Mucosa of gallbladder (tissue), 1 donor: ENCODE measurements around the gene EPB41. TPM values are rescaled to one million over a fixed set of nuclear protein-coding genes. Genes with fewer than 3 reads are reported as not detected.
"Not testable (repeated sequence)": the region's sequence is repeated elsewhere in the genome, so short reads cannot be mapped to it uniquely, and the experiment has no call there.

Experiments
- DNase-seq: peaks from one replicate; pipeline ENCODE4 v3.0.0-alpha.2; 2020; ENCODE audit warnings: low spot score
- total RNA-seq: library from RNA; stranded (reverse); gene quantifications from one replicate; pipeline ENCODE4 v1.2.1, GENCODE V29; 2021
- donor health status: DM: no; HTN: no; CAD: no.

EPB41 gene
- total RNA-seq, 1 donor from 2014 or later, result 71.7 TPM

DNA sequence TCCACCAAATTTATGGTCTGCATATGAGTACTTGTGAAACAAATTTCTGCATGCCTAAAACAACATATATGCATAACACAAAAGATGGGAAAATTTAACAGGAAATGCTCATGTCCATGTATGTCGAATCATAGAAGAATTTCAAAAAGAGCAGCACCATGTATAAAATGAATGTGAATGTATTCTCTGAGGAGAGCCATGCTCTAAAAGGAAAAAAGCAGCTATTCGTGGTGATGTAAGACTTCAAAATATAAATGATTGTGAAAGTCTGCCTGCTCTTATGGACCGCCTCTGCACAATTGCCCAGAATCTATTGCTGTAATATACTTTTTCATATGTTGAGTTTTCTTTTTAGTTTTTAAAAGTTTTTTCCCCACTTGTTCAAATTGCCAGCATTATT lies 66.8 kb downstream of the EPB41 start:
- no peak for DNase-seq

DNA sequence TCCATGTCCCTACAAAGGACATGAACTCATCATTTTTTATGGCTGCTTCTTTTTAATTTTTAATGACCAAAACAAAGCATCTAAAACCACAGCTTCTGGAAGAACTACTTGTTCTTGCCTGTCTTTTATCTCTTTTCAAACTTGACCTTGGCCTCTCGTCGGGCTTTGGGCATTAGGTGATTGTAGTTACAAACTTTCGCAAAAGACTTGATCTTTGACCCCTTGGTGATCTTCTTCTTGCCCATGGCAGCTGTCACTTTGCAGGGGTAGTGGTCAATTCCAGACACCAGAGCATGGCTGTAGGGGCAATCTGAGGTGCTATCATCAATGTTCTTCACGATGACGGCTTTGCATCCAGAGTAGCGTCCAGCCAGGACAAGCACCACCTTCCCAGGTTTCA lies 67.8 kb downstream of the EPB41 start:
- DNase-seq, result no peak

DNA sequence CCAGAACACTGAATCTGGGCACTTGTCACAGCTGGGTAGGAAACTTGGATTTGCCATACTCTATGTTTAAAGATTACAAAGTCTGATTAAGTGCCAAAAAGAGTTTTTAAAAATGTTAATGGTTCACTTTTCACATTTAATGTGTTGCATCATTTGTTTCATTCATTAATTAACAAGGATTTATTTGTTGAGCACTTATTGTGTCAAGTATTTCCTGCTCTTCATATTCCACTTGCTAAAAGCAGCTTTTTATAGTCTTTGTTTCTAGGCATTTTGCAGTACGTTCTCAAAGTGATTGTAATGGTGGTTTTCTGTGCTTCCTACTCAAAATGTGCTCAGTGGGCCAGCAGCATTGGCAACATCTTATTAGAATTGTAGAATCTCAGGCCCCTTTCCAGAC lies 68.7 kb downstream of the EPB41 start:
- DNase-seq, result no peak

DNA sequence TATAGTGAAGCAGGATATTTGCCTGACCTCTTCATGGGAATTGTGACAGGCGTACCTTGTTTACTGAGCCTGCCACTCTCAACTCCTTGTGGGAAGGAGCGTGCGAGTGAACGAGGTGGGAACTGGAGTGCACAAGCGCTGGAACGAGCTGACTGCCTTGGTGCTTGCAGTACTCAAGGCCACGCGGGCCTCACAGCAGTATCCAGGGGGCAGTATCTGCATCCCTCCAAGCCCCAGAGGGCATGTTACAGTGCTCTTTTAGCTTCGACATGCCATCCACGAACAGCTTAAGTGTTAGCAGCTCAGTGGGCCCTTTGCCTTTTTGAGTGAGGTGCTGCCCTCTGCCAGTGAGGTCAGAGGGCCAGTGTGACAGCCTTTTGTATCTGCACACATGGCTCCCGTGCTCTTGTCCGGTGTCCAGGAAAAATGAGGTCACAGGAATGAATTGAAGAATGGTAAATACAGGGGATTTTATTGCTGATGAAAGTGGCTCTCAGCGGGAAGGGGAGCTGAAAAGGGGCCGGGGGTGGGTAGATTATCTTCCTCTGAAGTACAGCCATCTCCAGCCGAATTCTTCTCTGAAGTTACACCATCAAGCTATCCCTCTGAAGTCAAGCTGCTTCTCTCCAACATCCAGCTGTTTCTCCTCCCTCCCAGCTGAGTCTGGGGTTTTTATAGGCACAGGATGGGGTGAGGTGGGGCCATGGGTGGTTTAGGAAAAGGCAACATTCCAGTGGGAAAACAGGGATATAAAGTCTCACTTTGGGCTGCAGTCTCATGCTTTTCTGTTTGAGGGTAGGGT lies 69.3 kb downstream of the EPB41 start:
- DNase-seq, result no peak

DNA sequence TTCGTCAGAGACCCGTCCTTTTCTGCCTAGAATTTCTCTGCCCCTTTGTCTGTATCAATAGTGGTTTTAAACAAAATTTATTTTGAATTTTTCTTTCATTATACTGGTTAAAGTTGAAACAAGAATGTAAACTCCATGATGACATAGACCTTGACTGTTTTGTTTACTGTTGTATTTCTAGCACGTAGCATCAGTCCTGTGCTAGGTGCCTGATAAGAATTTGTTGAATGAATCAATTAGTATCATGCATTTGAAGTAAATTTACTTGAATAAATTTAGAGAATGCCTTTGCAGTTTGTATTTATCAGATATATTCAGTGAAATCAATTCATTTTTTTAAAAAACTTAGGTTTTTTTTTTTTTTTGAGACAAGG lies 69.9 kb downstream of the EPB41 start:
- no peak for DNase-seq

DNA sequence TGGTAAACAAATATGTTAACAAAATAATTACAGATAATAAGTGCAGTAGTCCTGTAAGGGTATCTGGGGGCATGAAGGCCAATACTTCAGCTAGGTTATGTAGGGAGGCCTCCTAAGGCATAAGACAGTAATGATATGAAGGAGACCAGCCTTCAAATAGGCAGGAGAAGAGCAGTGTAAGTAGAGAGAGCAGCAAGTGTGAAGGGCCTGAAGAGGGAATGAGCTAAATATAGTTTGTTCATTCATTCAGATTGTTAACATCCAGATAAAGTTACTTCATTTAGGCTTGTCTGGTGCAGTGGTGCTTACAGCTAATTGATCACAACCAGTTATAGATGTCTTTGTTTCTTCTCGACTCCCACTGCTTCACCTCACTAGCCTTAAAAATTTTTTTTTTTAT lies 71.1 kb downstream of the EPB41 start:
- no peak for DNase-seq

DNA sequence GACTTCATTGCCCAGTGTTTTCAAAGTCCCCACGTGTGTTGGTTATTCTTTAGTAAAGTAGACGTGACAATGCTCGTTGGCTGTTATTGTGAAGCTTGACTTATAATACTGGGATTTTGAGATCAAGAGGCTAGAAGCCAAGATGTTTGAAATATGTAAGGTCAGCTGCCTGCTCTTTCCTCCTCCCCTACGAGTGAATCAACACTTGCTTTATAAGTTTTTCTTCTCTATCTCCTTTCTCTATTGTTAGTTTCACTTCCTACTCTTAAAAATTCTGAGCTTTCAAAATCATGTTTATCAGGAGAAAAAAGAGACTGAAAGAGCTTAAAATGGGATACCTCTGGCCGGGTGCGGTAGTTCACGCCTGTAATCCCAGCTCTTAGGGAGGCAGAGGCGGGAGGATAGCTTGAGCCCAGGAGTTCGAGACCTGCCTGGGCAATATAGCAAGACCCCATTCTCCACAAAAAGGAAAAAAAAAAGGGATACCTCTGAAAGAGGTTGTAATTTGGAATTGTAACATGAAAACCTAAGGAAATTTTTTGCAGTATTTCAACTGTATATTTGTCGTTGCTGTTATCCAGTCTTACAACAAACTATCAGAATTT lies 72.0 kb downstream of the EPB41 start:
- DNase-seq, result no peak

DNA sequence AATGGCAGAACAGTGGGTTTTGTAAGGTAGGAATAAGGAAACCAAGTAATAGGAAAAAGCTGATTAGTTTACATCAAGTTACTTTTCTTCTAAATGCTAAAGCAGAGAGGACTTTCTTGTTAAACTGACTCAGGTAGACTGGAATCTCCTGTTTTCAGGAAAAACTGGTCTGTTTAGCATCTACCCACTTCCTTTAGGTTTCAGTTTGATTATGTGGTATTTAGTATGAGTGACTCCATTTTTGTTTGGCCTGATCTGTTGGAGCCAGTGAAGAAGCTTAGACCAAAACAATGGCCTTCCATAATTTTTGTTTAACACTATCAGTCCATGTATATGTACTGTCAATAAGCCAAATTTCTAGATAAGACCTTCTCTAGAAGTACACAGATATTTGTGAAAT lies 88.4 kb downstream of the EPB41 start:
- no peak for DNase-seq

DNA sequence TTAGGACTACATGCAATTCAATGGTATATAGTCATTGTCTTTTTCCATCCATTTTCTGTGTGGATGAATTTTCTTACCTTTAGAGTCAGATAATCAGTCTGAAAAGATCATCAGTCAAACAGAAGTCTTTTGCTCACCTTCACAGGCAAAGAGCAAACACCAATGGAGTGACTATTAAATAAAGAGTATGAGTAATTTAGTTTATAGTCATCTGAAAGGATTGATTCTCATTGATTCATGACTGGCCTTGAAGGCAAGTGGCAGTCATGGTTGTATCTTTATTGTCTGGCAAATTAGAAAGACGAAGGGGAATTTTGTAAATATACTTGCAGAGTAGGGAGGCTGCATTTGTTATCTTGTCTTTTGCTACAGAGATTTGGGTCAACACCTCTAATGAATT lies 89.9 kb downstream of the EPB41 start:
- no peak for DNase-seq

DNA sequence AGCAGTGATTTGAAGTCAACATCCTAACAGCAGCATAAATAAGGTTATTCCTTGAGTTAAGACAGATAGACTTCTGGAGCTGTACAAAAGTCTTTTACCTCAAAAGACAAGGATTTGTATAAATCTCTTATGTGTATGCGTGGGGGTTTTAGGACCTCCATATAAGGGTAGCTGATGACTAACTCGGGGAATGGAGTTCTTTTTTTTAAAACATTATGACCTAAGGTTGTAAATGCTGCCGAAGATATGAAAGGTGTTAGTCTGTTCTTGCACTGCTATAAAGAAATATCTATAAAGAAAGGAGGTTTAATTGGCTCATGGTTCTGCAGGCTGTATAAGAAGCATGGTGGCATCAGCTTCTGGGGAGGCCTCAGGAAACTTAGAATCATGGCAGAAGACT lies 90.4 kb downstream of the EPB41 start:
- no peak for DNase-seq

DNA sequence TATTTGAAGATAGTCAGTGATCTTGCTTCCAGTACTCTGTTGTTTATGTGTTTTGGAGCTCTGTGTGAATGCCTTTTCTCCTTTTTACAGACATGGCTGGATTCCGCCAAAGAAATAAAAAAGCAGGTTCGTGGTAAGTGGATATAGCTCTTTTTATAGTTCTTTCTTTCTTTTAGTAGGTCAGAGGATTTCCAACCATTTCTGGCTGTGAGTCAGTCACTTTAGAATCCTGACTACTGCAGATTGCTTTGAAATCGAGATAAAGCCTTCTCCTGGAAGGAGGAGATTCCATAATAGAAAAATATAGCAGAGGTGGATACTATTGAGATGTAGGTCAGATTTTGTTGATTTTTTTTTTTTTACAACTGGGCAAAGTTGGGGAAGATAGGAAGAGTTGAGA lies 97.4 kb downstream of the EPB41 start:
- no peak for DNase-seq

DNA sequence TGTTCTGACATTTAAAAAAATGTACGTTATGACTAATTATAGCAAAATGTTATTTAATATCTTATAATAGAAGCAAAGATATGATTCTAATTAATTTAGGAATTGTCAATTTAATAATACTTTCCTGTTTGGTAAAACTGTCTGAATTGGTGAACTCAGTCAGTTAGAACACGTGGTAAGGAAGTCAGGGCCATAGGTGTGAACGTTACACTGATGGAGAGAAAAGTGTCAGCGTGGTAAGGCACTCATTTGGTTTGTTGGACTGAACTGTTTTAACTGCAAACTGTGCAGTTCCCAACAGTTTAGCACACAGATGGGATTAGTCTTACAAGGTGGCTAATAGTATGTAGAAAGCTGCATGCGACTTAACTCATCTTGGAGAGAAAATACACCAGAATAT lies 102.9 kb downstream of the EPB41 start:
- DNase-seq, result no peak

DNA sequence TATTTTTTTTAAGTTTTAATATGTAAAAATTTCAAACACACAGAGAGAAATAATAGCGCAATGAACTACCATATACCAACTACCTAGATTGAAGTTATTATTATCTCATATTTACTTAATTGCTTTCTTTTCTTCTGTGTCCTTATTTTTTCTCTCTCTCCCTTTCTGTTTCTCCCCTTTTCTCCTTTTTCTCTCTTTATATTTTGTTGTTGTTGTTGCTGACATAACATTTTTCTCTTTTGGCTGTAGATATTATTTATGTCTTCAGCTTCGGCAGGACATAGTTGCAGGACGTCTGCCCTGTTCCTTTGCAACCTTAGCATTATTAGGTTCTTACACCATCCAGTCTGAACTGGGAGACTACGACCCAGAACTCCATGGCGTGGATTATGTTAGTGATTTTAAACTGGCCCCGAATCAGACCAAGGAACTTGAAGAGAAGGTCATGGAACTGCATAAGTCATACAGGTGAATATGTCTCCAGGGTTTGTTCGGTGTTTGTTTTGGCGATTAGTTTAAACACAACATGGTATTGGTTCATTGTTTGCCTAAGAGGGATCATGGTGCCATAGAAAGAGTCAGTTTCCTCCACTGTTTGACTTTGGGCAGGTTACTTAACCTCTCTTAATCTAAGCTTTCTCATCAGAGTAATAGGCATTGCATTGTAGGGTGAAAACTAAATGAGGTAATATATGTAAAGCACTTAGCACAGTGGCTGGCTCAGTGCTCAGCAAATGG lies 103.8 kb downstream of the EPB41 start:
- no peak for DNase-seq

DNA sequence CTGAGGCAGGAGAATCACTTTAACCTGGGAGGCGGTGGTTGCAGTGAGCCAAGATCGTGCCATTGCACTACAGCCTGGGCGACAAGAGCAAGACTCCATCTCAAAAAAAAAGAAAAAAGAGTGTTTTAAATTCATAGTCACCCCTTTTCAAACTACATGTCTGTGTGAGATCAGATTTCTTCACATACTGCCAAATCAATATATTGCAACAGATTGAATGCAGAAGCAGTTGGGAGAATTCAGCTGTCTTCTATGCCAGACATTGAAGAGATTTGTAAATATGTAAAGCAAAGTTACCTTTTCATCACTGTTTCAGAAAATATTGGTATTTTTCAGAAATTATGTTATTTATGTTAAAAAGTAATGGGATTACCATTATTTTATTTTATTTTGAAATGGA lies 108.3 kb downstream of the EPB41 start:
- no peak for DNase-seq

DNA sequence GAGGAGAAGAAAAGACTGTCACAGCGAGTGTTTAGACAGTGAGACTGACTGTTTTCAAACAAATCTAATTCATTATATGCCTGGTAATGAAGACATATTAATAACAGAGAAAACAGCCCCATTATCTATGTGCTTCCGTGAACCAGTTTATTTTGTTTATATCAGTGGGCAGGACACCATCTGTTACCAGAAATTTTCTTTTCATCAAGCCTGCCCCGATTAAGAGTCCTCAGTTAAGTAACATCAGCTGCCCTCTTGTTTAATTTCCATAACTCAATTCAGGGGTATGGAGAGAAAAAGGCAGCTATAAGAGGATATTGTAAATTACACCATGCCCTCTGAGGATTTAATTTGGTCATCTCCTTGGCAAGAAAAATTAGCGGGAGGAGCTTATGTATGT lies 115.3 kb downstream of the EPB41 start:
- DNase-seq, result no peak

DNA sequence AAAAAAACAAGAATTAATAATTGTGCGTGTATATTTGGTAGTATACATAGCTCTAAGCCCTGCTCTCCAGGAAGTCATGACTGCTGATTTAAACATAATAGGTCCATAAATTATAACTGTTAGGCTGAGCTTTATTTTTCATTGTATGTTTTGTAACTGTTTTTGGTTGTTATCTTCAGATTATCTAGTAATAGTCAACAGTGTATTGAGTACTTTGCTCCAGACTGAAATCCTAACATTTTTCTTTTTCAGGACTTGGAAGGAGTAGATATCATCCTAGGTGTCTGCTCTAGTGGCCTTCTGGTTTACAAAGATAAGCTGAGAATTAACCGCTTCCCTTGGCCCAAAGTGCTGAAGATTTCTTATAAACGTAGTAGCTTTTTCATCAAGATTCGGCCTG lies 118.5 kb downstream of the EPB41 start:
- no peak for DNase-seq

DNA sequence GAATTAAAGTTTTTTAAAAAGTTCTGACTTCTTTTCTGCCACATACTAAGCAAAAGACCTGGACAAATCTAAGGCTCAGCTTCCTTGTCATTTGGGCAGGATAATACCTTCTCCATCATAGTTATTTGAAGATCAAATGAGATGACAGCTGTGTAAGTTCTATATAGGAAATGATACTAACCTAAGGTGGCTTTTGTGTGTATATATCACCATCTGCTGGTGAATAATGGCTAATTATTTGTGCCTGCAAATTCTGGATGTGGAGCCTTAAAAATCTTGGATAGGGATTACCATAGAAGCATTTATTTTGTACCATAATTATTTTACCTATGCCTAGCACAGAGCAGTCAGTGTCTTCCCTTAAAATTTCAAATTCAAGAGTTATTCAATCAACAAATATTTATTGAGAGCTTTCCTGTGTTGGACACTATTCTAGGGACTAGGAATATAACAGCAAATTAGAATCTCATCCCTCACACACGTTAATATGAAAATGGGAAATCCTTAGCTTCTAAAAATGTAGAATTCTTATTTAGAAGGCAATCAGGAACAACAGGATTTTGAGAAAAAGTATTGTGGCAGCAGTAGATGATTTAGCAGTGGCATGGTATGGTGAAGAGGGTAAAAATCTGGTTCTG lies 119.6 kb downstream of the EPB41 start:
- no peak for DNase-seq

DNA sequence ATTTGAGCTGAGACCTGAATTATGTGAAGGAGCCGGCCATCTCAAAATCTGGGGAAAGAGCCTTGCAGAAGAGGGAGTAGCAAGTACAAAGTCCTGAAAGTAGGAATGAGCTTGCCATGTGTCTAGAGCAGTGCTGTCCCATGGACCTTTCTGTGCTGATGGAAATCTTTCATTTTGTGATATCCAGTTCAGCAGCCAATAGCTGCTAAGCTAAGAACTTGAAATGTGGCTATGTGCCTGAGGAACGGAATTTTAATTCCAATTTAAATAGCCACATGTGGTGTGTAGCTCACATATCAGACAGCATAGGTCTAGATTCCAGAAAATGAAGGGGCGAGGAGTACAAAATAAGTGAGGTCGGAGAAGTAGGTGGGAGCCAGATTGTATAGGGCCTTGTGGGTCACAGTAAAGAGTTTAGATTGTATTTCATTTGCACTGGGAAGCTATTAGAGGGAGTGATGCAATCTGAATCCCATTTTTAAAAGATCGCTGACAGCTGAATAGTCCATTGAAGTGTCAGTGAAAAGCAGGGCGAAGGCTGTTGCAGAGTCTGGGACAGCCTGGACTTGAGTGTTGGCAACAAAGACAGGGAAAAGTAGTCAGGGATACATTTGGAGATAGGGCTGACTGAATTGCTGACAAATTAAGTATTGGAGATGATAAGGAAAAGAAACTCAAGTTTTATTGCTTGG lies 129.1 kb downstream of the EPB41 start:
- no peak for DNase-seq

DNA sequence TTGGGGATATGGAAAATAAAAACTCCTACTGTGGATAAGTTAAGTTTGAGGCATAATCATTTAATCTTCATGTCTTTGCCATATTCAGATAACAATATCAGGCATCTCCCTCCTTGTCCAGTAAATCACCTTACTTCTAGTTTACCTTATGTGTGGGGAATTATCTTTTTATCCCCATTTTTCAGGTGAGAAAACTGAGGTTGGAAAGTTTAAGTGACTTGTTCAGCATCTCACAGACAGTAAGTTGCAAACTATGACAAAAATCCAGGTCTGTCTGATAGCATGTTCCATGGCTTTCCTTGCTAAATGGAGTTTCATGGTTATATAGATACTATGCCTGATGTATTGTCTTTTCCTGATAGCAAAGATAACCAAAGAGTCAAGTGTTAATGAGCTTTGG lies 129.6 kb downstream of the EPB41 start:
- DNase-seq, result no peak

DNA sequence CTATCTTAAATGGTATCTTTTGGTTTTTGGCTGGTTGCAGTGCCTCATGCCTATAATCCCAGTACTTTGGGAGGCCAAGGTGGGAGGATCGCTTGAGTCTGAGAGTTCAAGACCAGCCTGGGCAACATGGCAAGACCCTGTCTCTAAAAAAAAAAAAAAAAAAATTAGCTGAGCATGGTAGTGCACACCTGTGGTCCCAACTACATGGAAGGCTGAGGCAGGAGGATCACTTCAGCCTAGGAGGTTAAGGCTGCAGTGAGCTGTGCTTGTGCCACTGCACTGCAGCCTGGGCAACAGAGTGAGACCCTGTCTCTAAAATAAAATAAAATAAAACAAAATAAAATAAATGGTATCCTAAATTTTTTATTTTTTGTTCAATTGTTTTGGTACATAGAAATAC lies 131.3 kb downstream of the EPB41 start:
- DNase-seq, result not testable (repeated sequence)

DNA sequence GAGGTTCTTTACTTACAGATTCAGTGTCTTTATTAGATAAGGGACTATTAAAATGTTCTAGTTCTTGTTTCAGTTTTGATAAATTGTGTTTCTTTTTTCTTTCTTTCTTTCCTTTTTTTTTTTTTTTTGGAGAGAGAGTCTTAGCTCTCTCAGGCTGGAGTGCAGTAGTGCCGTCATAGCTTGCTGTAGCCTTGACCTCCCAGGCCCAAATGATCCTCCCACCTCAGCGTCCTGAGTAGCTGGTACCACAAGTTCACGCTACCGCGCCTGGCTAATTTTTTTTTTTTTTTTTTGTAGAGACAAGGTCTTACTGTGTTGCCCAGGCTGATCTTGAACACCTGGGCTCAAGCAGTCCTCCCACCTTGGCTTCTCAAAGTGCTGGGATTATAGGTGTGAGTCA lies 132.8 kb downstream of the EPB41 start:
- DNase-seq, result no peak

DNA sequence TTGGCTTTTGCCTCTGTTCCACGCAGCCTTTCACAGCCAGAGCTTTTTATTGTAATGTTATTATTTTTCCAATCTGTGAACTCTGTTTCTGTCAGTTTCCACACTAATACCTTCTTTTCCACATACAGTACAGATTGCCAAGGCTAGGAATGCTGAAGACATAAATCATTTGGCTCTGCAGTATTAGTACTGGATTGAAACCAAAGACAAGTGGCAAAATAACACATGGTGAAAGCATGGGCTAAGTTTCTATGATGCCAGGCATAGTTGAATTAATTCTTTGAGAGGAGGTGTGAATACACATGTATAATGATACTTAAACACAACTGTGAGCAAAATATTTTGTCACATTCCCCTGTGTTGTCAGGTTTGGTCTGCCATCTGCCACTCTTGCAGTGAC lies 135.8 kb downstream of the EPB41 start:
- no peak for DNase-seq
